Astrocyte (in vitro differentiated cells and primary cell): ENCODE results near the gene CFAP74.

ENCODE experiments used
- CTCF ChIP-seq: IDR thresholded peaks from 2 replicates; pipeline ENCODE4 v1.5.1; 2011; ENCODE audit warnings: low read depth, mild to moderate bottlenecking, inconsistent platforms, low read length, moderate library complexity; ENCODE audit not compliant: insufficient read depth
- EZH2 ChIP-seq: IDR thresholded peaks from 2 replicates; pipeline ENCODE4 v1.6.1; 2012; ENCODE audit warnings: mild to moderate bottlenecking, low read length, inconsistent platforms; ENCODE audit not compliant: insufficient read depth

- TF ChIP-seq CTCF (no peak), EZH2 (no peak)
Observed at GRCh38 chr1:1958071-1958541, 45.5 kb downstream of the CFAP74 start.
